GM19035 (cell line): Measurements from ENCODE around the gene ARHGEF2.

Source experiments
- ATAC-seq: cut with Tn5 transposase; IDR thresholded peaks from one replicate; pipeline ENCODE4 v1.9.1; 2021; ENCODE audit not compliant: unreplicated experiment

ARHGEF2 gene

GRCh38 chr1:155913969-155914757, 64.2 kb downstream of the ARHGEF2 start:
- no peak for ATAC-seq

- no peak for ATAC-seq
Observed at GRCh38 chr1:155912056-155912536, 66.3 kb downstream of the ARHGEF2 start.

GRCh38 chr1:155911156-155912055, 66.9 kb downstream of the ARHGEF2 start, which contains the start of gene RIT1:
Gene RIT1, minus strand, starts transcription at chr1:155911349. Its CDS starts 588 bp downstream, at chr1:155910761.
- peak; percentile 76 for ATAC-seq

- ATAC-seq, result peak; percentile 30
Observed at GRCh38 chr1:155910621-155911121, 67.7 kb downstream of the ARHGEF2 start.

GRCh38 chr1:155909894-155910293, 68.5 kb downstream of the ARHGEF2 start:
- no peak for ATAC-seq

GRCh38 chr1:155904261-155904660, 74.1 kb downstream of the ARHGEF2 start:
- ATAC-seq, result no peak

GRCh38 chr1:155900161-155900560, 78.2 kb downstream of the ARHGEF2 start:
- ATAC-seq, result no peak

GRCh38 chr1:155899683-155900082, 78.7 kb downstream of the ARHGEF2 start:
- ATAC-seq, result no peak

GRCh38 chr1:155898888-155899287, 79.5 kb downstream of the ARHGEF2 start:
- ATAC-seq, result no peak

GRCh38 chr1:155897746-155898145, 80.6 kb downstream of the ARHGEF2 start:
- no peak for ATAC-seq
